ENCODE results near the gene KRT10.
"Not testable (repeated sequence)": the region's sequence is repeated elsewhere in the genome, so short reads cannot be mapped to it uniquely, and the experiment has no call there.

Gene KRT10

GRCh38 chr17:40832840-40833239, 10.4 kb upstream of the KRT10 start:
- DNase-seq = no peak

DNA sequence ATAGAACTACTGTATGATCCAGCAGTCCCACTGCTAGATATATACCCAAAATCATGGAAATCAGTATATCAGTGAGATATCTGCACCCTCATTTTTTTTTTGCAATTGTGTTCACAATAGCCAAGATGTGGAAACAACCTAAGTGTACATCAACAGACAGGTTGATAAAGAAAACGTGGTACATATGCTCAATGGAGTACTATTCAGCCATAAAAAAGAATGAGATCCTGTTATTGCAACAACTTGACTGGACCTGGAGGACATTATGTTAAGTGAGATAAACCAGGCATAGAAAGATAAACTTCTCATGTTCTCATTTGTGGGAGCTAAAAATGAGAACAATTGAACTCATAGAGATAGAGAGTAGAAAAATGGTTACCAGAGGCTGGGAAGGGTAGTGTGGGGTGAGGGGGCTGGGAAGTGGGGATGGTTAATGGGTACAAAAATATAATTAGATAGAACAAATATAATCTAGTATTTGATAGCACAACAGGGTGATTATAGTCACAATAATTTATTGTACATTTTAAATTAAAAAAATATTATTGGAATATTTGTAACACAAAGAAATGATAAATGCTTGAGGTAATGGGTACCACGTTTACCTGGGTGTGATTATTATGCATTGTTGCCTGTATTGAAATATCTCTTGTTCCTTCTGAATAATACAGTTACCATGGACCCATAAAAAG, 7.8 kb upstream of the KRT10 start:
- DNase-seq = no peak

GRCh38 chr17:40828454-40829044, 6.1 kb upstream of the KRT10 start:
- DNase-seq = no peak

GRCh38 chr17:40827746-40828453, 5.5 kb upstream of the KRT10 start:
- no peak for DNase-seq

DNA sequence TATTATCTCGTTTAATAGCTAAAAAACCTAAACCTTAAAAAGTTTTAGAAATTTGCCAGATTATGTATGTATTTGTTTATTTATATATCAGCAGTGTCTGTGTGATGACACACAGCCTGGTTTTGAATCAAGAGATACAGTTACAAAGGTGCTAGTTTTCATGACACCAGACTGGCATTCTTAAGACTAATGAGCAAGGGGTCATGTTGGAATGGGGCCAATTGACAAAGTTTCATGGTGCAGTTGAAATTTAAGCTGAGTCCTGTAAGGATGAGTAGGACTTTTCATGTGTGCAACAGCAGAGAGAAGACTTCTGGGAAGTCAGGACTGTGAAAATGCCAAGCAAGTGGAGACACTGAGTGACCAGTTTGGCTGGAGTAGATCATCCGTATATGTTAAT, 3.2 kb upstream of the KRT10 start:
- no peak for DNase-seq

- DNase-seq = no peak
Measured at GRCh38 chr17:40824015-40824832, 1.8 kb upstream of the KRT10 start.

DNA sequence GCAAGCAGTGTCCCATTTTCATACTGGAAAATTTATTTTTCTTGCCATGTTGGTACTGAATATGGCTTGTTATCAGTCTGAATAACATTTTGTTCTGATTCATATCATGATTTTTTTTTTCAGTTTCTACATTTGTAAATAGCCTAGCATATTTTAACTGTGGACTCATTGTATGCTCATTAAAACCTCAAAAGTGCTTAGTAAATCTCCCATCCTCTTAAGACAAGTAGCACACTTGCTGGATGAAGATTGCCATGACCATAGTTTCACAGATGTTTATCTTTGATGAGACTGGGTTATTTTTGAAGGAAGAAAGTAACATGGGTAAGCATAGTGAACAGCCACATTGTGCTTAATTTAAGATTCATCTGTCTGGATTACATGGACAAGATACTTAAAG, 878 bp downstream of the KRT10 start:
- DNase-seq = no peak

- DNase-seq = no peak
Measured at GRCh38 chr17:40820228-40820838, 2.1 kb downstream of the KRT10 start.

DNA sequence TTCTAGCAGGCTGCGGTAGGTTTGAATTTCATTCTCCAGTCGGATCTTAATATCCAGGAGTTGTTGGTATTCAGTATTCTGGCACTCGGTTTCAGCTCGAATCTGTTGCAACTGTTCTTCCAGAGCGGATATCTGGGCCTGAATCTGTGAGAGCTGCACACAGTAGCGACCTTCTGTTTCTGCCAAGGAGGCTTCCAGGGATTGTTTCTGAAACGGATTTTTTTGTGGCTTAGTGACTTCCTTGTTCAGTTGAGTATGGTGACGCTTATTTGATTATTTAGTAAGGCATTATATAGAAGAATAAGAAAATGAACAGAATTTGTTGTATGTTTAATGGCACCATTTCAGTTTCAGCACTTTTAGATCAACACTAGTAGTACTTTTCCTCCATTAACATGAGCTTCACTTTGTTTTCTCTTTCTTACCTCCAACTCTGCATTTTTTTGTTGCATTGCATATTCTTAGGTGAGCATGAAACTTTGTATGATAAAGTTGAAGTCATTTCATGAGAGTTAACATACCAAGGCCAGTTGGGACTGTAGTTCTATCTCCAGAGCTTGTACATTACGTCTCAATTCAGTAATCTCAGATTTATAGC, 2.8 kb downstream of the KRT10 start:
- DNase-seq = no peak

- DNase-seq = peak; percentile 85
Measured at GRCh38 chr17:40818733-40819527, 3.5 kb downstream of the KRT10 start.

GRCh38 chr17:40818343-40818732, 4.1 kb downstream of the KRT10 start:
- no peak for DNase-seq

- no peak for DNase-seq
Measured at GRCh38 chr17:40817103-40817682, 5.2 kb downstream of the KRT10 start.

DNA sequence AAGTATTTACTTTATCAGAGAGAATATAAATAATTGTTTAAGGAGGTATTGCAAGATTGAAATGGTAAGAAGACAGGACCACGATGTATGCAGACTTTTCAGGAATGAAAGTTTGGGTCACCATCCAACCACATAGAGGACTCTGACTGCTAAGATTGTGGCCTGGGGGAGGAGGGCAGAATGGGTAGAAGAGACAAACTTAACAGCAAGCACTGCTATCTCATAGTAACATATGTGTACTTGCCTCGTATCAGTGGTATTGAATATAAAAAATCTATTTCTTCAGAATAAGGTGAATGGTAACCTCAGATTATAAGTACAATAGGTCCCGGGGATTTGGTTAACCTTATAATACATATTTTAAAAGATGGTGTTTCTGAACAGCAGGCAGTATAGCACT, 5.8 kb downstream of the KRT10 start:
- DNase-seq = no peak

- DNase-seq = no peak
Measured at GRCh38 chr17:40815381-40815780, 7.0 kb downstream of the KRT10 start.

GRCh38 chr17:40814657-40815056, 7.8 kb downstream of the KRT10 start:
- not testable (repeated sequence) for DNase-seq

DNA sequence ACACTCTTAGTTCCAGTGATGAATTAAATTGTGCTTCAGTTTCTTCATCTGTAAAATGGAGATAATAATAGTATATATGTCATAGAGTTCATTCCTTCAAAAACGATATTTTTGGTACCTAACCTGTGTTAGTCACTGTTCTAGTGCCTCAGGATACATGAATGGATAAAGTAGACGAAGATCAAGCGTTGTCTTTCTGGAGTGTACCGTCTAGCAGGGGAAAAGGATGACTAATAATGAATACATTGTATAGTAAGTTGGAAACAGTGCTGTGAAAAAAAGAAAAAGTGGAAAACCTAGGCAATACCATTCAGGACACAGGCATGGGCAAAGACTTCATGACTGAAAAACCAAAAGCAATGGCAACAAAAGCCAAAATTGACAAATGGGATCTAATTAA, 8.6 kb downstream of the KRT10 start:
- no peak for DNase-seq

GRCh38 chr17:40812639-40813038, 9.8 kb downstream of the KRT10 start:
- no peak for DNase-seq

DNA sequence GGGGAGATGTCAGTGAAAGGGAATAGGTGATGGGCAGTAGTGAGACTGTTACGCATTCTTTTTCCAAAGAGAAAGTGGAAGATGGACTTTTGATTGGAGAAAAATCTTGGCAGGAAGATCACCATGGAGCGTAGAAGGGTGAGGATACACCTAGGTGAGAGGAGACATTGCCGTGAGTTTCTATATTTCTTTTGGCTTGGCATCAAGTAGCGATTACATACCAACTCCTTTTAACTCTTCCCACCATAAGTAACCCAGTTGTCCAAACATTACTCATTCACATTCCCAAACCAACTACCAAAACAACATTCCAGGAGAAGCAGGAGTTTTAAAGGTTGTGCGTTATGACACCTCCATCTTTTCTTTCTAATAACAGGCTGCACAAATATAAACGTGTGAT, 11.9 kb downstream of the KRT10 start:
- no peak for DNase-seq

DNA sequence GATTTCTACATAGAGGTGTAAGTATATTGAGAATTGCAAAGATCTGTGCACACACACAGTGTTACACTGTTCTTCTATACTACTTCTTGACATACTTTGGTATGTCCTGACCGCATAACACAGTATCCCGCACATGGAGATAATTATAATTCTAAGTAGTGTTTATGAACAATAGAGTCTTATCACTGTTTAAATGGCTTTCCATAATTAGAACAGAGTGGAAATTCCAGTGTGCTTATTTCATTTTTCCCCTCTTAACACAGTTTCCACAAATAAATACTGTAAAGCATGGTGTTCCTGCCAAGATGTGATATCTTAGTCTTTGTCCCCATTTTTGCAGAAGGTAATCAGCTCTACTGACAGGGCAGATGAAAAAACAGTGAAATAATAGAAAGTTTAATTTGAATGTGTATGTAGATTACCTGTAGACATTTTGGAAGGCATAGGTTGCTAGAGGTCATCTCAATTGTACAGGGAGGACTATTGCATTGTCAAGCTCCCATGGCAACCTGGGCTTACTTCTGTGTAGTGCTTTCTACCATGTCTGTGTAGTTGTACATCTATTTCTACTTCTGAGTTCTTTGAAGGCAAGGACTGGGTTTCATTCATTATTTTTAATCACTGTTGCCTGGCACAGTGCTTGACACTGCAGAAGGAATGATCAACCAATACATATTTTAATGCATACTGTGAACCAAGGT, 12.5 kb downstream of the KRT10 start:
- DNase-seq = no peak

- no peak for DNase-seq
Measured at GRCh38 chr17:40806131-40806530, 16.3 kb downstream of the KRT10 start.

DNA sequence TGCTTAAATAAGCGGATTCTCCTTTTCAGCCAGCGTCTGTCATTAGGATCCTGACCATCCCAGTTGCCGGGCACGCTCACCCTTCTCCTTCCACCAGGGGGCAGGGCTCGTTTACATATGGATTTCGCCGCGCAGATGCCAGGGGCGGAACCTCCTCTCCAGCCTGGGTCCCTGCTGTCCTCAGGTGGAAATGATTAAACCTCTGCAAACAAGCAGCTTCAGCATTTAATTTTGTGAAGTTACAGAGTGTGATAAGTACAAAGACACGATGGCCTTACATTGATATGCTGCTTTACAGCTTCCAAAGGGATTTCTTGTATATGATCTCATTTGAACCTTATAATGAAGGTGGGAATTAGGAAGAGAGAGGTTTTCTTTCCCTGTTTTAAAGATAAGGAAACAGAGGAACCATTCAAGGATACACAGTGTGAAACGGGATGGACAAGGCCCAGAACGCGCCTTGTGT, 18.8 kb downstream of the KRT10 start:
- DNase-seq = peak; percentile 76
